ENCODE measurements around the gene DACH1. TPM values are rescaled to one million over a fixed set of nuclear protein-coding genes. Genes with fewer than 3 reads are reported as not detected.

The DACH1 gene
- total and polyA plus RNA-seq, 2 of the 8 experiments (the other 6 are each of a cell fraction or from before 2014, with no cell fraction given), result 0.12 to 0.67 TPM

DNA sequence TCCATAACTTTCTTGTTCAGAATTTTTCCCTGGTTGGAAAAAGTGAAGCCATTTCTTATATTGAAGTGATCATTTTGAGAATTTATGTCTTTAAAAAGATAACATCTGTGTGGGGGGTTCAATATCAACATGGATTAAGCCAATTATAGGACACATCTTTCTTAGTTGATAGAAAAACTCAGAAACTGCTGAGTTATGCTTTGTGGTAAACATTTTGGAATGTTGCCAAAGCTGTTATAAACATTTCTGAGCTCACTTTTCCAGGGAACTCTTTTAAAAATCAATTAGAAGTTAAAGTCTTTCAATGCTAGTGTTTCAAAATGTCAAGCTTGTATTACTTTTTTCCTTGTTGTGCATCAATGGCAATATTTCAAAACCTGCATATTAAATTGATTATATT is 248.8 kb downstream of the DACH1 start (continued):
- TF ChIP-seq, protein P1, sequence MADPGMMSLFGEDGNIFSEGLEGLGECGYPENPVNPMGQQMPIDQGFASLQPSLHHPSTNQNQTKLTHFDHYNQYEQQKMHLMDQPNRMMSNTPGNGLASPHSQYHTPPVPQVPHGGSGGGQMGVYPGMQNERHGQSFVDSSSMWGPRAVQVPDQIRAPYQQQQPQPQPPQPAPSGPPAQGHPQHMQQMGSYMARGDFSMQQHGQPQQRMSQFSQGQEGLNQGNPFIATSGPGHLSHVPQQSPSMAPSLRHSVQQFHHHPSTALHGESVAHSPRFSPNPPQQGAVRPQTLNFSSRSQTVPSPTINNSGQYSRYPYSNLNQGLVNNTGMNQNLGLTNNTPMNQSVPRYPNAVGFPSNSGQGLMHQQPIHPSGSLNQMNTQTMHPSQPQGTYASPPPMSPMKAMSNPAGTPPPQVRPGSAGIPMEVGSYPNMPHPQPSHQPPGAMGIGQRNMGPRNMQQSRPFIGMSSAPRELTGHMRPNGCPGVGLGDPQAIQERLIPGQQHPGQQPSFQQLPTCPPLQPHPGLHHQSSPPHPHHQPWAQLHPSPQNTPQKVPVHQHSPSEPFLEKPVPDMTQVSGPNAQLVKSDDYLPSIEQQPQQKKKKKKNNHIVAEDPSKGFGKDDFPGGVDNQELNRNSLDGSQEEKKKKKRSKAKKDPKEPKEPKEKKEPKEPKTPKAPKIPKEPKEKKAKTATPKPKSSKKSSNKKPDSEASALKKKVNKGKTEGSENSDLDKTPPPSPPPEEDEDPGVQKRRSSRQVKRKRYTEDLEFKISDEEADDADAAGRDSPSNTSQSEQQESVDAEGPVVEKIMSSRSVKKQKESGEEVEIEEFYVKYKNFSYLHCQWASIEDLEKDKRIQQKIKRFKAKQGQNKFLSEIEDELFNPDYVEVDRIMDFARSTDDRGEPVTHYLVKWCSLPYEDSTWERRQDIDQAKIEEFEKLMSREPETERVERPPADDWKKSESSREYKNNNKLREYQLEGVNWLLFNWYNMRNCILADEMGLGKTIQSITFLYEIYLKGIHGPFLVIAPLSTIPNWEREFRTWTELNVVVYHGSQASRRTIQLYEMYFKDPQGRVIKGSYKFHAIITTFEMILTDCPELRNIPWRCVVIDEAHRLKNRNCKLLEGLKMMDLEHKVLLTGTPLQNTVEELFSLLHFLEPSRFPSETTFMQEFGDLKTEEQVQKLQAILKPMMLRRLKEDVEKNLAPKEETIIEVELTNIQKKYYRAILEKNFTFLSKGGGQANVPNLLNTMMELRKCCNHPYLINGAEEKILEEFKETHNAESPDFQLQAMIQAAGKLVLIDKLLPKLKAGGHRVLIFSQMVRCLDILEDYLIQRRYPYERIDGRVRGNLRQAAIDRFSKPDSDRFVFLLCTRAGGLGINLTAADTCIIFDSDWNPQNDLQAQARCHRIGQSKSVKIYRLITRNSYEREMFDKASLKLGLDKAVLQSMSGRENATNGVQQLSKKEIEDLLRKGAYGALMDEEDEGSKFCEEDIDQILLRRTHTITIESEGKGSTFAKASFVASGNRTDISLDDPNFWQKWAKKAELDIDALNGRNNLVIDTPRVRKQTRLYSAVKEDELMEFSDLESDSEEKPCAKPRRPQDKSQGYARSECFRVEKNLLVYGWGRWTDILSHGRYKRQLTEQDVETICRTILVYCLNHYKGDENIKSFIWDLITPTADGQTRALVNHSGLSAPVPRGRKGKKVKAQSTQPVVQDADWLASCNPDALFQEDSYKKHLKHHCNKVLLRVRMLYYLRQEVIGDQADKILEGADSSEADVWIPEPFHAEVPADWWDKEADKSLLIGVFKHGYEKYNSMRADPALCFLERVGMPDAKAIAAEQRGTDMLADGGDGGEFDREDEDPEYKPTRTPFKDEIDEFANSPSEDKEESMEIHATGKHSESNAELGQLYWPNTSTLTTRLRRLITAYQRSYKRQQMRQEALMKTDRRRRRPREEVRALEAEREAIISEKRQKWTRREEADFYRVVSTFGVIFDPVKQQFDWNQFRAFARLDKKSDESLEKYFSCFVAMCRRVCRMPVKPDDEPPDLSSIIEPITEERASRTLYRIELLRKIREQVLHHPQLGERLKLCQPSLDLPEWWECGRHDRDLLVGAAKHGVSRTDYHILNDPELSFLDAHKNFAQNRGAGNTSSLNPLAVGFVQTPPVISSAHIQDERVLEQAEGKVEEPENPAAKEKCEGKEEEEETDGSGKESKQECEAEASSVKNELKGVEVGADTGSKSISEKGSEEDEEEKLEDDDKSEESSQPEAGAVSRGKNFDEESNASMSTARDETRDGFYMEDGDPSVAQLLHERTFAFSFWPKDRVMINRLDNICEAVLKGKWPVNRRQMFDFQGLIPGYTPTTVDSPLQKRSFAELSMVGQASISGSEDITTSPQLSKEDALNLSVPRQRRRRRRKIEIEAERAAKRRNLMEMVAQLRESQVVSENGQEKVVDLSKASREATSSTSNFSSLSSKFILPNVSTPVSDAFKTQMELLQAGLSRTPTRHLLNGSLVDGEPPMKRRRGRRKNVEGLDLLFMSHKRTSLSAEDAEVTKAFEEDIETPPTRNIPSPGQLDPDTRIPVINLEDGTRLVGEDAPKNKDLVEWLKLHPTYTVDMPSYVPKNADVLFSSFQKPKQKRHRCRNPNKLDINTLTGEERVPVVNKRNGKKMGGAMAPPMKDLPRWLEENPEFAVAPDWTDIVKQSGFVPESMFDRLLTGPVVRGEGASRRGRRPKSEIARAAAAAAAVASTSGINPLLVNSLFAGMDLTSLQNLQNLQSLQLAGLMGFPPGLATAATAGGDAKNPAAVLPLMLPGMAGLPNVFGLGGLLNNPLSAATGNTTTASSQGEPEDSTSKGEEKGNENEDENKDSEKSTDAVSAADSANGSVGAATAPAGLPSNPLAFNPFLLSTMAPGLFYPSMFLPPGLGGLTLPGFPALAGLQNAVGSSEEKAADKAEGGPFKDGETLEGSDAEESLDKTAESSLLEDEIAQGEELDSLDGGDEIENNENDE (IDR thresholded peaks at IDR 0.05; ENCODE audit: insufficient replicate concordance, low read length), result no peak
- no peak for TF ChIP-seq SP1 (IDR thresholded peaks at IDR 0.05; ENCODE audit: low read depth, low read length)

All from H1 (cell line).